ENCODE measurements around the gene ZFYVE28. TPM values are rescaled to one million over a fixed set of nuclear protein-coding genes. Genes with fewer than 3 reads are reported as not detected.

ZFYVE28 gene
- total RNA-seq, 1 donor from 2014 or later: 6.3 TPM

Other genes starting within 250 kb of the ZFYVE28 start
- 17.1 TPM for gene HAUS3, start 176.5 kb downstream of the ZFYVE28 start, total RNA-seq (ENCODE audit: insufficient read depth, low replicate concordance)
- 8.4 TPM for gene POLN, start 176.5 kb downstream of the ZFYVE28 start, total RNA-seq (ENCODE audit: insufficient read depth, low replicate concordance)
- gene MXD4, start 156.5 kb downstream of the ZFYVE28 start, total RNA-seq (ENCODE audit: insufficient read depth, low replicate concordance): 30.1 TPM
- gene CFAP99, start 310 bp upstream of the ZFYVE28 start, total RNA-seq (ENCODE audit: insufficient read depth, low replicate concordance): not detected
- gene RNF4, start 50.5 kb upstream of the ZFYVE28 start, total RNA-seq (ENCODE audit: insufficient read depth, low replicate concordance): 40.7 TPM
- gene FAM193A, start 118.0 kb upstream of the ZFYVE28 start, total RNA-seq (ENCODE audit: insufficient read depth, low replicate concordance): 23.4 TPM